ENCODE data around the gene CYBC1.
"Not testable (repeated sequence)": the region's sequence is repeated elsewhere in the genome, so short reads cannot be mapped to it uniquely, and the experiment has no call there.

CYBC1 gene

GRCh38 chr17:82475458-82475857 is 24.9 kb upstream of the CYBC1 start:
- no peak for DNase-seq

DNA sequence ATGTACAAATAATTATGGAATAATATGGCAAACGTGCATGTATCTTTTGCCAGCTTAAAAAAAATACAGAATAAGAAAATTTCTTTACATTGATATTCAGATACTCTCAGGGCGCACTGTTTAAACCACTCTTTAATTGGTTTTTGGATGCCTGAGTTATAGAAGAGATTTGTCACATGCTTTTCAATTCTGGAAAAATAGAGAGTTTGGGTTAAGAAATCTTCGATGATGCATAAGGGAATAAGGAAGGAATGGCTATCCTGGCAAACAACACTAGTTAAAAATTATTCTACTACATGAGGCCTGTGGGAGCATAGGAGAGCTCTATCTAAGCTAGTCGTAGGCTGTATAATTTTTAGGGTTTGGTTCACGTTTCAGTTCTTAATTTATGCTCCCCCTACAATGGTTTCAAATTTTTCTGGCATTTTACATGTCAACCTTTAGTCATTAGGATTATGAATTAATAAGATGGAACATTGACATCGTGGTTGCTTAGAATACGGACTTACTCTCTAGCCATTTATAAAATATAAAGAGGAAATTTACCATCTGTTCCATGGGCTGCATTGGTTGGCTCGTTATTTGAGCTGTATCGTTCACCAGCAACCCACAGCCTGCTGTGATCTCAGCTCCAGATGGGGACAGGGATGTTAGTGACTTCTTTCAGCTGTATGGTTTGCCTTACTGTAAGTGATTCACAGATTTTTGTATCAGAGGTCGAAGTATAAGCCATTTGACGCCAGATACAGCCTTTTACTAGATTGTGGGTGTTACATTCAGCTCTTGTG is 23.9 kb upstream of the CYBC1 start:
- no peak for DNase-seq

DNA sequence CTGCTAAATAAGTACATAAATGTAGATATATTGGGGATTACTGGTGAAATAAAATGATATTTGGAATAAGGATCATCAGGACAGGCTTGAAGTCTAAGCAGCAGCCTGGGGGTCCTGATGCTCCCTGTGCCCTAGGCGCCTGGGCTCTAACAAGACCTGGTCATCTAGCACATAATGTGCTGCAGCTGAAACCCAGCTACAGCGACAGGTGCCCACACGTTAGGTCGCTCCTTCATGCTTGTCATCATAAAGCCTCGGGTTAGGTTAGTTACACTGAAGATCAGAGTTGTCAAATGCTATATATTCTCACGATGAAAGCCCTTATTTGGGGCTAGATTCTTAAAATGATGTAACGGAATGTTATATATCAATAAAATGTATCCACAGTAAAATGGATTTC is 19.5 kb upstream of the CYBC1 start:
- DNase-seq: no peak

DNA sequence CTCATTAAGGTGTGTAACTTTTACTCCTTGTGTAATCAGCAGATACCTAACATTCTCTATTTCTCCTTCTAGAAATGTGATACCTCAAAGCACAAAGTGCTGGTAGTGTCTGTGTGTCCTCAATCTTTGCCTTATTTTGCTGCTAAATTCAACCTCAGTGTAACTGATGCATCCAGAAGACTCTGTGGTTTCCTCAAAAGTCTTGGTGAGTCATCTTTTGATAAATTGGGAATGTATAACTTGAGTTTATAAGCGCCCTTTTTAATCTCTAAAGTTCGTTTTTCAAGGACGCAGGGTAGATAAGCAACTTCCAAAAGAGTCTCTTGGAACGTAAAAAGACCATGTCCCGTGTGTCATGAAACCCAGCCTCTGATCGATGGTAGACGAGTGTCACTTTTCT is 18.1 kb upstream of the CYBC1 start:
- no peak for DNase-seq

DNA sequence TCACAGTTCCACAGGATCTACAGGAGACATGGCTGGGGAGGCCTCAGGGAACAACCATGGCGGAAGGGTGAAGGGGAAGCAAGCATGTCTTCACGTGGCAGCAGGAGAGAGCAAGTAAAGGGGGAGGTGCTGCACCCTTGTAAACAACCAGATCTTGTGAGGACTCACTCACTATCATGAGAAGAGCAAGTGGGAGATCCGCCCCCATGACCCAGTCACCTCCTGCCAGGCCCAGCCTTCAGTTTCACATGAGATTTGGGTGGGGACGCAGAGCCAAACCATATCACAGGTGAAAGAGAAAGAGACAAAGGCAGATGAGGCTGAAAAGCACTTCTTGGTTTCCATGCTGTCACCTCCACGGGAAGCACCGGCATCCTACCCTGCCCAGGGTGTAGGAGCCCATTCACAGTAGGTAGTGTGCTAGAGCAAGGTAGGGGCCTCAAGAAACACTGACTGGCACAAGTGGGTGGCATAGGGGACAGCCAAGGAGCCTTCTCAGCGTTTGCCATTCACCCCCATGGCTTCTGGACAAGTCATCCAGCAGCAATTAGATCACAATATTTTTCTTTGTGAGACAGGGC is 14.6 kb upstream of the CYBC1 start:
- no peak for DNase-seq

GRCh38 chr17:82464567-82464929 is 14.0 kb upstream of the CYBC1 start:
- no peak for DNase-seq

GRCh38 chr17:82463925-82464566 is 13.5 kb upstream of the CYBC1 start:
- no peak for DNase-seq

DNA sequence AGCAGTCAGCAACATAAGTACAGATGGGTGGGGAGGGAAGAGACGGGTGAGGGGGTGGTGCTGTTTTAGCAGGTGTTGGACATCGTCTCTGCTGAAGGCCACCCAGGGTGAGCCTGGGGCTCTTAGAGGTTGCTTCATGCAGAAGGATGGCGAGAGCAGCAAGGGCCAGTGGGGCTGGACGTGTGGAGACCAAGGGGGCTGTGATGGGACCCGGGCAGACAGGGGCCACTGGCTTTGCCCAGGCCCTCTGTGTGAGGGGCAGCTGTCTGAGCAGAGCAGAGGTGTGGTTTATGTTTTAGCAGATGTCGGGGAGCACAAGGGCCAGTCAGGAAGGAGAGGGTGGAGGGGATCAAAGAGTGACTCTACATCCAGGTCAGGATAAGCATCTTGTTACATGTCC is 12.8 kb upstream of the CYBC1 start:
- no peak for DNase-seq

DNA sequence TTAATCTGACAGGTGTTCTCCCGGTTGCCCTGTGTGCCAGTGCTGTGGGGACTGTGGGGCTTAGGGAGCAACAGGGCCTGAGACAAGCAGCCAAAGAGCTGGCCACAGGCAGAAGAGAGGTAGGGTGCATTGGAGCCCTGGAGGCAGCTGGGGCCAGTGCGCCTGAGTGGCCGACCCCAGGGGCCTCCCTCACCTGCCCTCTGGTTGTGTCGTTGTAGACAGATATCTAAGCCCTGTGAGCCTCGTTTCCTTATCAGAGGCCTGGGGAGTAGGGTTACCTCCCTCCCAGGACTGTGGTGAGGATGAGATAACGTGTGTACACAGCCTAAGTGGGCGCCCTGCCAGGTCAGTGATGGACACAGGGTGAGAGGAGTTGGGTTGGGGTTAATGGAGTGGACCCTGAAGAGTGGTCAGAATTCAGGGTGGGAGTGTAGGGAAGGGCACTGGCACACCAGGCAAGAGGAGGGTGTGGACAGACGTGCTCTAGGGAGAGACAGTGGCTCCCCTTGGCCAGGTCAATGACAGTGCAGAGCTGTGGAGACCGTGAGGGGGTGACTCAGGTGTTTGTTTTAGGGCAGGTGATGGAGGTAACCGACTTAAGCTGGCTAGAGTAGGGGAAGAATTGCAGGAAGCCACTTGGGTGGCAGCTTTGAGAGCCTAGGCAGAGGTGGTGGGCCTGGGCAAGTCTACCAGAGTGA is 11.4 kb upstream of the CYBC1 start:
- DNase-seq: no peak

GRCh38 chr17:82459936-82460335 is 9.4 kb upstream of the CYBC1 start:
- not testable (repeated sequence) for DNase-seq

GRCh38 chr17:82458885-82459424 is 8.4 kb upstream of the CYBC1 start:
- no peak for DNase-seq

GRCh38 chr17:82458179-82458884 is 7.8 kb upstream of the CYBC1 start, which contains the start of gene NARF:
TSS of gene NARF (plus strand) at chr17:82458741. CDS start at chr17:82458804, 63 bp downstream.
- DNase-seq: peak; percentile 97

GRCh38 chr17:82457929-82458178 is 7.3 kb upstream of the CYBC1 start:
- DNase-seq: no peak

- no peak for DNase-seq
Measured at GRCh38 chr17:82457073-82457928, 6.7 kb upstream of the CYBC1 start.

GRCh38 chr17:82453706-82454105 is 3.2 kb upstream of the CYBC1 start:
- DNase-seq: not testable (repeated sequence)

DNA sequence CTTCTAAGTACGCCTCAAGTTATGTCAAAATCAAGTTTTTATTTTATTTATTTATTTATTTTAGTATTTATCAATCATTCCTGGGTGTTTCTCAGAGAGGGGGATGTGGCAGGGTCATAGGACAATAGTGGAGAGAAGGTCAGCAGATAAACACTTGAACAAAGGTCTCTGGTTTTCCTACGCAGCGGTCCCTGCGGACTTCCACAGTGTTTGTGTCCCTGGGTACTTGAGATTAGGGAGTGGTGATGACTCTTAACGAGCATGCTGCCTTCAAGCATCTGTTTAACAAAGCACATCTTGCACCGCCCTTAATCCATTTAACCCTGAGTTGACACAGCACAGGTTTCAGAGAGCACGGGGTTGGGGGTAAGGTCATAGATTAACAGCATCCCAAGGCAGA is 2.6 kb upstream of the CYBC1 start:
- not testable (repeated sequence) for DNase-seq

GRCh38 chr17:82452162-82452561 is 1.6 kb upstream of the CYBC1 start:
- DNase-seq: no peak

DNA sequence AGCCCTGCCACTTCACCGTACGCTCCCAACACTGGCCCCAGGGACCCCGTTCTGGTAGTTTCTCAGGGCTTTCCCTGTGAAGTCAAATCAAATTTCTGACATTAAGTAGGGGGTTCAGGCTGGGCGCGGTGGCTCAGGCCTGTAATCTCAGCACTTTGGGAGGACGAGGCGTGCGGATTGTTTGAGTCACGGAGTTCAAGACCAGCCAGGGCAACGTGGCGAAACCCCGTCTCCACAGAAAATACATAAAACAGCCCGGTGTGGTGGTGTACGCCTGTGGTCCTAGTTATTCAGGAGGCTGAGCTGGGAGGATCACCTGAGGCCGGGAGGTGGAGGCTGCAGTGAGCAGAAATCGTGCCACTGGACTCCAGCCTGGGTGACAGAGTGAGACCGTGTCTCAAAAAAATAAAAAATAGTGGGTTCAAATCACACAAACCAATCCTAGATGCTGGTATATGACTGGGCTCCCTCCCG is 632 bp downstream of the CYBC1 start:
- no peak for DNase-seq

GRCh38 chr17:82449131-82449882 is 1.2 kb downstream of the CYBC1 start:
- peak; percentile 84 for DNase-seq

DNA sequence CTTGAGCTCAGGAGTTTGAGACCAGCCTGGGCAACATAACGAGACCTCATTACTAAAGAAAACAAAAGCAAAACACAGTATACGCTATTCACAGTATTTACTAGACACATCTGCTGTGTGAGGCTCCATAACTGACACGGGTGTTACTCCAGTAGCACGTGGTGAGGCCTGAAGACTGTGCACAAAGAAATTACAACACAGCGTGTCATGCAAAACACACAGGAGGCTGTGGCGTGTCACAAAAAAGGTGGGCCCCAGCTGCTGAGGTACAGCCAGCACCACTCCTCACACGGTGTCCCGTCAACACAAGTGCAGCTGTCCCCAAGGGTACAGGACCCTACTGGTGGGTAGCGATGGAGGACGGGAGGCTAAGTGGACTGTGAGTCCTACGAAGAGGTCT is 2.7 kb downstream of the CYBC1 start:
- no peak for DNase-seq

GRCh38 chr17:82446649-82447048 is 3.9 kb downstream of the CYBC1 start:
- no peak for DNase-seq

All from activated CD8-positive, alpha-beta memory T cell treated with anti-CD3 and anti-CD28 coated beads for 24 hours (primary cell).